Panc1 (cell line): ENCODE results near the gene ASAP2.

Experiments used
- POLR2AphosphoS5 ChIP-seq: IDR thresholded peaks from 2 replicates; pipeline ENCODE4 v1.6.1; 2012; ENCODE audit warnings: mild to moderate bottlenecking, low read depth, low read length, moderate library complexity
- REST ChIP-seq, 2 experiments: IDR thresholded peaks; 2 replicates each; pipeline ENCODE4 v1.6.1; 2011 to 2012; ENCODE audit warnings: low read depth in 2 of 2, control low read depth in 1 of 2, low read length in 1 of 2, mild to moderate bottlenecking in 1 of 2, moderate library complexity in 1 of 2; ENCODE audit not compliant: insufficient read depth in 1 of 2
- SIN3A ChIP-seq: IDR thresholded peaks from 2 replicates; pipeline ENCODE4 v1.6.1; 2012; ENCODE audit warnings: low read depth, mild to moderate bottlenecking, low read length, moderate library complexity, borderline replicate concordance; ENCODE audit not compliant: insufficient read depth
- TCF7L2 ChIP-seq: IDR thresholded peaks from 2 replicates; pipeline ENCODE4 v1.6.1; 2011; ENCODE audit warnings: mild to moderate bottlenecking, low read depth, low read length, inconsistent platforms
- TF ChIP-seq, protein P1 (sequence below): fragments of 450-650 bp; IDR thresholded peaks from 2 replicates; pipeline ENCODE4 v1.5.1; 2017; ENCODE audit warnings: mild to moderate bottlenecking

DNA sequence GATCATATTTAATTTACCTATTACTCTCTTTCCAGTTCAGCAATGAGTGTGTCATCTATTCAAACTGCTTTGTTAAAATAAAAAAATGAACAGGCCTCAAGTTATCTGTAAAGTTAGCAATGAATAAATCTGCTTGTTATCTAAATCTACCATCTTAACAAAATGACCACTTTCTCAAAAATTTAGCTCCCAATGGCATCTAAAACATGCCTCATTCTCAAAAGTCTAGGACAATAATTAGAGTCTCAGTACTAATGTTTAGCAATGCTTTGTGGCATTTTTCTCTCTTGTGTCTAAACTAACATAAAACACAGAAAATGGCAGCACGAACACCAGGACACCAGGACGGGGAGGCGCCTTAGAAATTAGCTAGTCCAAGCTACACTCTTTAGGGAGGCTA, 3.6 kb upstream of the ASAP2 start:
- no peak for TF ChIP-seq POLR2AphosphoS5
- TF ChIP-seq, protein P1, sequence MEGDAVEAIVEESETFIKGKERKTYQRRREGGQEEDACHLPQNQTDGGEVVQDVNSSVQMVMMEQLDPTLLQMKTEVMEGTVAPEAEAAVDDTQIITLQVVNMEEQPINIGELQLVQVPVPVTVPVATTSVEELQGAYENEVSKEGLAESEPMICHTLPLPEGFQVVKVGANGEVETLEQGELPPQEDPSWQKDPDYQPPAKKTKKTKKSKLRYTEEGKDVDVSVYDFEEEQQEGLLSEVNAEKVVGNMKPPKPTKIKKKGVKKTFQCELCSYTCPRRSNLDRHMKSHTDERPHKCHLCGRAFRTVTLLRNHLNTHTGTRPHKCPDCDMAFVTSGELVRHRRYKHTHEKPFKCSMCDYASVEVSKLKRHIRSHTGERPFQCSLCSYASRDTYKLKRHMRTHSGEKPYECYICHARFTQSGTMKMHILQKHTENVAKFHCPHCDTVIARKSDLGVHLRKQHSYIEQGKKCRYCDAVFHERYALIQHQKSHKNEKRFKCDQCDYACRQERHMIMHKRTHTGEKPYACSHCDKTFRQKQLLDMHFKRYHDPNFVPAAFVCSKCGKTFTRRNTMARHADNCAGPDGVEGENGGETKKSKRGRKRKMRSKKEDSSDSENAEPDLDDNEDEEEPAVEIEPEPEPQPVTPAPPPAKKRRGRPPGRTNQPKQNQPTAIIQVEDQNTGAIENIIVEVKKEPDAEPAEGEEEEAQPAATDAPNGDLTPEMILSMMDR = no peak
- TF ChIP-seq TCF7L2 = no peak
- TF ChIP-seq REST (IDR thresholded peaks at IDR 0.05; ENCODE audit: insufficient read depth in 1 of 2, low read depth in 2 of 2, low read length in 1 of 2) = no peak
- no peak for TF ChIP-seq SIN3A
